ENCODE data around the gene TRIM52.
"Not testable (repeated sequence)": the region's sequence is repeated elsewhere in the genome, so short reads cannot be mapped to it uniquely, and the experiment has no call there.

The TRIM52 gene

DNA sequence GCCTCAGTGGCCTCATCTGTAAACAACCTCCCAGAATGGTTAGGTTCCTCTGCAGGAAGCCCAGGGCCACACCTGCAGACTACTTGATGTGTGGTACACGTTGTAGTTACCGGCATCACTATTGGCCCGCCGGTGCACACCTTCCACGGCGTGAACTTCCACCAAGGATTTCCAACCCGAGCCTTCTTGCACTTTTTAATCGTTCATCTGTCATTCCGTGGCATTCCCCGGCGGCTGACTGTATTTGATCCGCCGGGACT is 43.2 kb downstream of the TRIM52 start:
- CTCF ChIA-PET, result no interaction called here
- TF ChIP-seq SUZ12 (IDR thresholded peaks at IDR 0.05) (no peak), L3MBTL2 (conservative IDR thresholded peaks at IDR 0.05) (no peak), FOXA1 (IDR thresholded peaks at IDR 0.05) (no peak), LEF1 (IDR thresholded peaks at IDR 0.05; ENCODE audit: borderline replicate concordance) (no peak), FOXM1 (IDR thresholded peaks at IDR 0.05; ENCODE audit: borderline replicate concordance) (no peak), FOXK2 (IDR thresholded peaks at IDR 0.05) (no peak), ELF4 (IDR thresholded peaks at IDR 0.05) (no peak), ZNF384 (IDR thresholded peaks at IDR 0.05) (no peak), BHLHE40 (IDR thresholded peaks at IDR 0.05; ENCODE audit: borderline replicate concordance) (no peak), SP1 (IDR thresholded peaks at IDR 0.05) (no peak), TARDBP (IDR thresholded peaks at IDR 0.05) (no peak), ARNT (IDR thresholded peaks at IDR 0.05) (no peak), CTBP1 (IDR thresholded peaks at IDR 0.05; ENCODE audit: borderline replicate concordance) (no peak), NFRKB (IDR thresholded peaks at IDR 0.05) (no peak), HDGF (IDR thresholded peaks at IDR 0.05; ENCODE audit: borderline replicate concordance) (no peak)
- TF ChIP-seq, protein P1, sequence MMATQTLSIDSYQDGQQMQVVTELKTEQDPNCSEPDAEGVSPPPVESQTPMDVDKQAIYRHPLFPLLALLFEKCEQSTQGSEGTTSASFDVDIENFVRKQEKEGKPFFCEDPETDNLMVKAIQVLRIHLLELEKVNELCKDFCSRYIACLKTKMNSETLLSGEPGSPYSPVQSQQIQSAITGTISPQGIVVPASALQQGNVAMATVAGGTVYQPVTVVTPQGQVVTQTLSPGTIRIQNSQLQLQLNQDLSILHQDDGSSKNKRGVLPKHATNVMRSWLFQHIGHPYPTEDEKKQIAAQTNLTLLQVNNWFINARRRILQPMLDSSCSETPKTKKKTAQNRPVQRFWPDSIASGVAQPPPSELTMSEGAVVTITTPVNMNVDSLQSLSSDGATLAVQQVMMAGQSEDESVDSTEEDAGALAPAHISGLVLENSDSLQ (IDR thresholded peaks at IDR 0.05), result no peak
- POLR2A ChIA-PET, result interaction anchor here (1.0 to 1.8 kb wide), 2 partner anchors 26 to 33 kb away, joined by 3 to 4 read pairs; no protein-coding TSS in a partner anchor
- no peak for DNase-seq (ENCODE audit: extremely low spot score)

DNA sequence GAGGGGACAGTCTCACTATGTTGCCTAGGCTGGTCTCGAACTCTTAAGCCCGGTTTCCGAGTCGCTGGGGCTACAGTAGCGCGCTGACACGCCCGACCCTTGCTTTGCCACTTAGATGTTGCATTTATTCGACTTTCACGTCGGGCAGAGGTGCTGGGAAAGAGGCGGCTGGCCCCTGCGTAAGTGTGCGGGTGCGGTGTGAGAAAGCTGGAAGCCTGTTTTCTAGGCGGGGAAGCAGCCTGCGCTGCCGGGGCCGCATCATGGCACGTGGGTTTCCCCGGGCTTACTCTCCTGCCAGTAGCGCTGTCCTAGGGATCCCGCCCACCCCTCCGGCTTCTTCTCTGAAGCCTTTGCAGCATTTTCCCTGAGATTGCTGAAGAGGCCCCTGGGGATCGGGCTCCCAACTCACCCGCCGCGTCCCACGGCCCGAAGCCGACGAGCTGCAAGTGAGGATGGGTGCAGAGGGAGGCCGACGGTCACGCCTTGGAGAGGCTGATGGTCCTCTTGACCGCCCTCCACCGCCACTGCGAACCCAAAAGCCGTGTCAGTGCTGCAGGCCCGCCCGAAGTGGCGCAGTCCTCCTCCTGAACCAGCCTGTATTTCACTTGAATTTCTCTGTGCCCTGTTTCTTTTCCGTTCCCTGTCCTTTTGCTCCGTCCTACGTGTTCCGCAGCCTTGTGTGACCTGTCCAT is 43.7 kb downstream of the TRIM52 start:
- DNase-seq (ENCODE audit: extremely low spot score), result no peak
- TF ChIP-seq ARNT (IDR thresholded peaks at IDR 0.05) (no peak), L3MBTL2 (conservative IDR thresholded peaks at IDR 0.05) (peak; percentile 84), NFRKB (IDR thresholded peaks at IDR 0.05) (no peak), FOXK2 (IDR thresholded peaks at IDR 0.05) (no peak), FOXM1 (IDR thresholded peaks at IDR 0.05; ENCODE audit: borderline replicate concordance) (no peak), ELF4 (IDR thresholded peaks at IDR 0.05) (no peak), SUZ12 (IDR thresholded peaks at IDR 0.05) (no peak), LEF1 (IDR thresholded peaks at IDR 0.05; ENCODE audit: borderline replicate concordance) (no peak), HDGF (IDR thresholded peaks at IDR 0.05; ENCODE audit: borderline replicate concordance) (0 out of 2 replicates have a peak, but pooled peaks have one; percentile 16), FOXA1 (IDR thresholded peaks at IDR 0.05) (no peak), SP1 (IDR thresholded peaks at IDR 0.05) (no peak), ZNF384 (IDR thresholded peaks at IDR 0.05) (no peak), CTBP1 (IDR thresholded peaks at IDR 0.05; ENCODE audit: borderline replicate concordance) (no peak), BHLHE40 (IDR thresholded peaks at IDR 0.05; ENCODE audit: borderline replicate concordance) (no peak), TARDBP (IDR thresholded peaks at IDR 0.05) (no peak)
- TF ChIP-seq, protein P1 (IDR thresholded peaks at IDR 0.05), result no peak
- CTCF ChIA-PET, result no interaction called here
- POLR2A ChIA-PET, result interaction anchor here (1.0 to 1.8 kb wide), 3 partner anchors 25 to 33 kb away, joined by 3 to 4 read pairs (median 3); no protein-coding TSS in a partner anchor

DNA sequence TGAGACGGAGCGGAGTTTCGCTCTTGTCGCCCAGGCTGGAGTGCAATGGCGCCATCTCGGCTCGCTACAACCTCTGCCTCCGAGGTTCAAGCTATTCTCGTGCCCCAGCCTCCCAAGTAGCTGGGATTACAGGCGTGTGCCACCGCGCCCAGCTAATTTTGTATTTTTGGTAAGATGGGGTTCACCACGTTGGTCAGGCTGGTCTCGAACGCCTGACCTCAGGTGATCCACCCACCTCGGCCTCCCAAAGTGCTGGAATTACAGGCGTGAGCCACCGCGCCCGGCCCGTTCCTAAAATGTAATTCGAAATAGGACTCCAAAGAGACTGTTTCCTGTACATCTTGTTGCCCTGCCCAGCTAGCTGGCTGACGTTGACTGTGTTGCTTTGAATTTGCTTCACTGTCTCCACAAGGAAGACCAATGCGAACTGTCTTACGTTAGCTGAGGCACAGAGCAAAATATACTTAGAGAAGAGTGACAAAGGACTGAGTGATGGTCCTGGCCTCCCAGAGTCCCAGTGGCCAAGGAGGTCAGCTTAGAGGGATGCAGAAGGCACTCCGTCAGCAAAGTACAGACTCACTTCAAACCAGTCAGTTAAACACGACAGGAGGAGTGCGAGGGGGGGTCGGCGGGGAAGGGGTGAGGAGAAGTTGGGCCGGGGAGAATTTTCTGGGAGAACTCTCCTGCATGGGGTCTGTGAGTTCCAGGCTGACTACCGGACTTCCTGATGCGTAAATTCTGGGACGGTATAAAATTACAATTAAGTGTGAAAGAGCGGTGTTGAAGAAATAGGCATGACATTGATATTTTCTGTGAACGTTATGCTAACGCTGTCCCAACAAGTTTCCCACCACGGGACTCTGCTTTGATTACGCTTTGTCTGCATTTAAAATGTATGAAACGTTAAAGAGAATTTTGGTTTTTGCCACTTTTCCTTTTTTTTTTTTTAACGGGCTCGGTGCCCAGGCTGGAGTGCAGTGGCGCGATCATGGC is 44.6 kb downstream of the TRIM52 start:
- ChIA-PET POLR2A (interaction anchor here (0.6 to 1.8 kb wide), 10 partner anchors 9 to 48 kb away, joined by 3 to 8 read pairs (median 4); partner anchors contain the start of gene TRIM7), CTCF (interaction anchor here (0.6 to 0.9 kb wide), 3 partner anchors 9 to 123 kb away, joined by 3 to 5 read pairs (median 4); no protein-coding TSS in a partner anchor)
- TF ChIP-seq FOXA1 (IDR thresholded peaks at IDR 0.05) (no peak), NFRKB (IDR thresholded peaks at IDR 0.05) (no peak)
- TF ChIP-seq, protein P1 (IDR thresholded peaks at IDR 0.05), result peak; percentile 63
- DNase-seq (ENCODE audit: extremely low spot score), result no peak

DNA sequence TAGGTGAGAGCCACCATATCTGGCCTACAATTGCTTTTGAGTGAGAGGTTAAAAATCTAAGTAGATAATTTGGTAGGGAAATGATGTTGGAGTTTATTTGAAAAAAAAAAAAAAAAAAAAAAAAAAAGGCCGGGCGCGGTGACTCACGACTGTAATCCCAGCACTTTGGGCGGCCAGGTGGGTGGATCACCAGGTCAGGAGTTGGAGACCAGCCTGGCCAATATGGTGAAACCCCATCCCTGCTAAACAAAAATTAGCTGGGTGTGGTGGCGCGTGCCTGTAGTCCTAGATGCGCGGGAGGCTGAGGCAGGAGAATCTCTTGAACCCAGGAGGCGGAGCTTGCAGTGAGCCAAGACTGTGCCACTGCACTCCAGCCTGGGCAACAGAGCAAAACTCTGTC is 46.7 kb downstream of the TRIM52 start:
- 0 out of 2 replicates have a peak, but pooled peaks have one; percentile 17 for TF ChIP-seq ZNF384 (IDR thresholded peaks at IDR 0.05)
- CTCF ChIA-PET; POLR2A ChIA-PET; DNase-seq (ENCODE audit: extremely low spot score): not testable (repeated sequence)

DNA sequence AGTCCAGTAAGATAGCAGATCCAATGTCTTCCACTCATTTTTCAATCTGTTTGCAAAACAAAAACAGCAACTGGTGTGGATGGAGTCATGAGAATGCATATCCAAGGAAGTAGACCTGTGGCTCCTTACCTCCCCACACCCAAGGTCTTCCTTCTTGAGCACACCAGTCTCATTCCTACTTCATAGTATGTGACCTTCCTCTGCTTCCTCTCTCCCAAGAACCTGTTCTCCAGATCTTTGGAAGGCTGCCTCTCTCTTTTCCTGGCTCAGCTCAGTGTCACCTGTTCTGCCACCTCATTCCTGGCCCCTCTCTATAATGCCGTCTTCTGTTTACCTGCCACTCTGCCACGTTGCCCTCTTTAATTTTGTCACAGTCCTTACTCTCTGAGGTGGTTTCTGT is 48.0 kb downstream of the TRIM52 start:
- POLR2A ChIA-PET, result interaction anchor here (0.6 to 1.7 kb wide), 2 partner anchors 11 to 28 kb away, joined by 3 to 6 read pairs; no protein-coding TSS in a partner anchor
- CTCF ChIA-PET, result interaction anchor here (0.7 to 1.1 kb wide), 2 partner anchors 28 to 43 kb away, joined by 3 to 4 read pairs; no protein-coding TSS in a partner anchor
- no peak for DNase-seq (ENCODE audit: extremely low spot score)
- TF ChIP-seq ARNT (IDR thresholded peaks at IDR 0.05) (no peak), HDGF (IDR thresholded peaks at IDR 0.05; ENCODE audit: borderline replicate concordance) (no peak), LEF1 (IDR thresholded peaks at IDR 0.05; ENCODE audit: borderline replicate concordance) (no peak), NFRKB (IDR thresholded peaks at IDR 0.05) (no peak), ZNF384 (IDR thresholded peaks at IDR 0.05) (no peak), FOXA1 (IDR thresholded peaks at IDR 0.05) (no peak), SP1 (IDR thresholded peaks at IDR 0.05) (no peak), FOXK2 (IDR thresholded peaks at IDR 0.05) (no peak), FOXM1 (IDR thresholded peaks at IDR 0.05; ENCODE audit: borderline replicate concordance) (no peak), TARDBP (IDR thresholded peaks at IDR 0.05) (no peak), BHLHE40 (IDR thresholded peaks at IDR 0.05; ENCODE audit: borderline replicate concordance) (no peak)
- TF ChIP-seq, protein P1 (IDR thresholded peaks at IDR 0.05), result no peak
